Retinal pigment epithelial cell (primary cell): ENCODE results near the gene EPB41L4A.
A peak's percentile ranks its signal among the peaks of the same experiment; 100 is the strongest.
"Not testable (repeated sequence)": the region's sequence is repeated elsewhere in the genome, so short reads cannot be mapped to it uniquely, and the experiment has no call there.

Experiments used
- DNase-seq: peaks from one replicate; pipeline ENCODE4 v3.0.0-alpha.2; 2010; ENCODE audit warnings: low read depth
- H3K4me3 ChIP-seq: 2 replicates; pipeline ENCODE4 v1.5.1; 2011; ENCODE audit warnings: mild to moderate bottlenecking, low read length, control low read depth, moderate library complexity
- CTCF ChIP-seq: conservative IDR thresholded peaks from 2 replicates; pipeline ENCODE4 v1.5.1; 2011; ENCODE audit warnings: low read depth, low read length, control low read depth, inconsistent platforms

The EPB41L4A gene

GRCh38 chr5:112227911-112228631 lies 191.0 kb downstream of the EPB41L4A start:
- DNase-seq: no peak
- peak overlapping the region; percentile 22 for H3K4me3 ChIP-seq
- no peak for TF ChIP-seq CTCF

GRCh38 chr5:112226215-112226614 lies 192.9 kb downstream of the EPB41L4A start:
- no peak for DNase-seq
- no peak overlapping the region for H3K4me3 ChIP-seq
- TF ChIP-seq CTCF: no peak

- H3K4me3 ChIP-seq, DNase-seq: not testable (repeated sequence)
Observed at GRCh38 chr5:112222997-112223396, 196.1 kb downstream of the EPB41L4A start.

- no peak for DNase-seq
- no peak for TF ChIP-seq CTCF
- no peak overlapping the region for H3K4me3 ChIP-seq
Observed at GRCh38 chr5:112221128-112221527, 197.9 kb downstream of the EPB41L4A start.

GRCh38 chr5:112219000-112219399 lies 200.1 kb downstream of the EPB41L4A start:
- DNase-seq: no peak
- TF ChIP-seq CTCF: no peak
- H3K4me3 ChIP-seq: no peak overlapping the region

- no peak for TF ChIP-seq CTCF
- no peak overlapping the region for H3K4me3 ChIP-seq
- no peak for DNase-seq
Observed at GRCh38 chr5:112217843-112218579, 201.1 kb downstream of the EPB41L4A start.

GRCh38 chr5:112216140-112216539 lies 202.9 kb downstream of the EPB41L4A start:
- DNase-seq: no peak
- no peak overlapping the region for H3K4me3 ChIP-seq
- TF ChIP-seq CTCF: no peak
